CD1c-positive myeloid dendritic cell (primary cell): ENCODE data around the gene ZNF512B.

Experiments used
- DNase-seq: peaks from one replicate; pipeline ENCODE4 v3.0.0-alpha.2; 2016; ENCODE audit errors: extremely low spot score

The ZNF512B gene

DNA sequence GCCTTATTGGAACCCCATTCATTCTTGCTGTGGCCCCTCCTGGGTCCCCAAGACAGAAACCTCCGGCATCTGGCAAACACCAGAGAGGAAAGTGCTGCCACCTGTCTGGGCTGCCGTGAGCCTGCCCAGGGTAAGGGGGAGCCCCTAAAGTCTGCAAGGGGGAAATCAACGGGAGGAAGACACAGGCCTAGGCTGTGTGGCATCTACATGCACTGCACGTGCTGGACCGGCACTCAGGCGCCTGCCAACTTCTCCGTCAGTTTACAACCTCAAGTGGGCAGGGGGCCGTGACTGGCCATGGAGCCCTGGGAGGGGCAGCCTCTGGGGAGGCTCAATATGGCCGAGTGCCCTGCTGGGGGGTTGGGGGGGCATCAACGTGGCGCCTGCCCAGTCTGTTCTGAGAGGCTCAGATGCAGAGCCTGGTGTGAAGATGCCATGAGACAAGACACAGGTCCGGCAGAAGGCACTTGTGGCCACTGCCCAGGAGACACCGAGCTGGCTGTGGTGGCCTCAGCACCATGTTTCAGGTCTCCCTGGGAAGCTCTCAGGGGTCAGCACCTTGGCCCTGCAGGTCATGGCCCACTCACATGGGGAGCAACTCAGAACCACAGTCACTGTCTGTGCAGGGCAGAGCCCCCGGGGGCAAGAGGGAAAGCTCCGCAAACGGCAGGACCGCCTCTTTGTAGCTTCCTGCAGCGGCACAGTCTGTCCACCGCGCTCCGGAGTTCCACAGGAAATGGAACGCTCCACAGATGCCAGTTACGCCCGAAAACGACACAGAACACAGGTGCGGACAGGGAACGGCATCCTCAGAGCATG lies 21.9 kb downstream of the ZNF512B start:
- DNase-seq = peak; percentile 25

DNA sequence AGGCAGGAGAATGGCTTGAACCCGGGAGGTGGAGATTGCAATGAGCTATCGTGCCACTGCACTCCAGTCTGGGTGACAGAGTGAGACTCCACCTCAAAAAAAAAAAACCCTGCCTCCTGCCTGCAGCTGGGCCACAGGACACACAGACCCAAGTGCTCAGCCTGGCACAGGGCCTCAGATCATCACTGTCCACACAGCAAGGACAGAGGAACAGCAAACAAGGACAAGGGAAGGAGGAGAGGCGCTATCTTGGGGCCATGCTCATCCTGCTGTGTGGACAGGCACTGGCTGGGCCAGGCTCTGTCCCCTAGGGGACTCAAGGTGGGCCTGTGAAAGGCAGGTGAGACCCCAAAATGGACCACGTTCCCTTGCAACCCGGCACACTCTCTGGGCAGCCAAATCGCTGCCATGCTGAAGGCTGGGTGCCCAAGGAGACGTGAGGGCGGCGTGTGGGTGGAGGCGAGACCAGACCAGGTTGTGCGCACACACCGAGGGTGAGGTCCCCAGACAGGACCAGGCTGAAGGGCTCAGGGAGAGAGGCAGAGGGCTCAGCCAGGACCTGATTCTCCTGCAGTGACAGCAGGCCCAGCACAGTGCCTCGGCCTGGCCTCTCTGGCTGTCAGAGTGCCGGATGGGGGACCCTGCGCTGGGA lies 22.6 kb downstream of the ZNF512B start:
- DNase-seq = no peak

DNA sequence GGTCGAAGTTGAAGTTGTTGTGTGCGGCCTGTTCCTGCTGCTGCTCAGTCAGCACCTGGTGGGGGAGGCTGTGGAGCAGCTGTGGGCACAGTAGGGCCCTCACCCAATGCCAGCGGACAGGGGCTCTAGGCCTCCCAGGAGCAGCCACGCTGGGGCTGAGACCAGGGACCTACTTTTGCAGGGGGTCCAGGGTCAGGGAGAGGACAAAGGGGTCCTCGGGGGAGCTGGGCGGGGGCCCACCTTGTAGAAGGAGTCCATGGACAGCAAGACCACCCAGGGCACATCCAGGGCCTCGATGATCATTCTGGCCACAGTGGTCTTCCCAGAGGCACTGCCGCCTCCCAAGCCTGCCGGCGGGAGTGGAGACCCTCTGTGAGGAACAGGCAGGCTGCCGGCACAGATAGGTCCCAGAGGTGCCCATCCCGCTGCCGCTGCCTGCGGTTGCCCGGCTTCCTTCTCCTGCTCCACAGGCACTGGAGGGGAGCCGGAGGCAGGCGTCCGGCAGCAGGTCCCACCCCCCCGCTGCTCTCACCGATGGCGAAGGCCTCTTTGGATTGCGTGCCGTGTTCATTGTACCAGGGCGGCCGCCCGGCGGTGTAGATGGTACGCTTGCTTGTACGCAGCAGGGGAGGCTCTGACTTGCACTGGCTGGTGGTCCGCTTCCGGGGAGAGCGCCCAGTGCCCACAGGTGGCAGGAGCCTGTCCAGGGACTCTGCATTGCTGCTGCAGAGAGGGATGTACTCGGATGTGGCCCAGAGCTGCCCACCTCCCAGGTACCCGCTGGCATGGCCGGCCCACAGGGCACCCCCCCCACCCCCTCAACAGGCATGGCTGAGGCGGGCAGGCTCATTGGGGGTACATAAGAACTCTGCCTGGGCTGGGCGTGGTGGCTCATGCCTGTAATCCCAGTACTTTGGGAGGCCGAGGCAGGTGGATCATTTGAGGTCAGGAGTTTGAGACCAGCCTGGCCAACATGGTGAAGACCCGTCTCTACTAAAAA lies 23.5 kb downstream of the ZNF512B start:
- DNase-seq = no peak

DNA sequence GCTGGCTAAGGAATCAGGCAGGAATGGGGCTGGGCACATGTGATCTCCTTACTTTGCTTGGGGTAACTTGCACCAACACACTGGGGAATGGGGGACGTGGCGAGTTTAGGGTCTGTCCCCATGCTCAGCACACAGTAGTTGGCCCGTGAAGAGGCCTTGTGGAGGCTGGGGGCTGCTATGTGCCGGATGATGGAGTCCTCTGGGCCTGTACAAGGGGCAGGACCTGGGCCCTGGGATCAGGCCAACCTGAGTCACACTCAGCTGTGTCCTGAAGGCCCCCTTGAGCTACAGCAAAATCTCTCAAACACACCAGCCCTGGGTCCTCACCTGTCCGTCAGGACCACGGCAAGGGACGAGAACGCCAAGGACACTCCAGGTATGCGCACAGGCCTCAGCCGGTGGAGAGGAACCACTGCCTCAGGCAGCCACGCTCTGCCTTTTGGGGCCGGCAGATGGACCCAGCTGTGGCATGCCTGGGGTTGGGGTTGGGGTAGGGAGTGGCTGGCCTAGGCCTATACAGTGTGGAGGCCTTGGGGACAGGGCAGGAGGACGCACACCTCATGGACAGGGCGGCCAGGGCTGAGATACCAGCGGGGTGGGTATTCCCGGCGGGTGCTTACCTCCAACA lies 24.6 kb downstream of the ZNF512B start:
- DNase-seq = no peak

DNA sequence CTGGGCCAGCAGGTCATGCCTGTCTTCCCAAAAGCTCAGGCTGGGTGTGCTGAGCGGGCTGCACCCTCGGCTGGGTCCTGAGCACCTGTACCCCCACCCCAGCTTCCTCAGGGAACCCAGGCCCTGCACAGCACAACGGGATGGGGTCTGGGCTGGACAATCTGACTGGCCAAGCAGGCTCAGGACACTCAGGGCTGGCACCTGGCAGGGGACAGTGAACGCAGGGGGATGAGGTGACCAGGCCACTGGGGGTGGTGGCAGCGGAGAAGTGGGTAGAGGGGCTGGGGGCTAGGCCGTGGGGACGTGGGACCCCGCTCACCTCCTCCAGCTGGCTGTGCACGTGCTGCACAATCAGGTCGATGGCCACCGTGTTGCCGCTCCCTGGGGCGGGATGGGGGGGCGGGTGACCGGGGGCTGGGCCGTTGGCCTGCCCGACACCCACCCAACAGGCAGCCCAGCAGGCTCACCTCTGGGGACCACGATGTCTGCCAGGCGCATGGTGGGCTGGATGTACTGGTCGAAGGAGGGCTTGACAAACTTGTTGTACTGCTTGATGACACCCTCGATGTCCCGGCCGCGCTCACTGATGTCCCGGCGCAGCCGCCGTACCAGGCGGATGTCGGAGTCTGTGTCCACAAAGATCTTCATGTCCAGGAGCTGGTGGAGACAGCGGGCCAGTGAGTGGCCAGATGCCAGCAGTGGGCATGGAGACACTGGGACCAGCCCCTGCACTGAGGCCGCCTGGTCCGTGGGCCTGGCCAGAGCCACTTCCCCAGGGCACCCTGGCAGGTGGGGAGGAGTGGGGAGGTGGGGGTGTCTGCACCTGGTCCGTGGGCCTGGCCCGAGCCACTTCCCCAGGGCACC lies 25.4 kb downstream of the ZNF512B start:
- DNase-seq = no peak

DNA sequence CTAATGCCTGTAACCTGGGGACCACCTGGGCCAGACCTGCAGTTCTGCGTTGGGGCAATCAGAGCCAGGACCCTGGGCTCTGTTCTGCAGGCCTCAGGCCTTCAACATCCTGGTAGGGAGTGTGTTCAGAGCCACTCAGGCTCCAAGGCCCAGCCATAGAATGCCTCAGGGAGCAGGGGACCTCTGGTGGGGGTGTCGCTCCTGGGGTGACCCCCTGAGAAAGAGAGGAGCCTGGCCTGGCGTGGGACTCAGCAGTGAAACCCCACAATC lies 26.0 kb downstream of the ZNF512B start:
- no peak for DNase-seq

DNA sequence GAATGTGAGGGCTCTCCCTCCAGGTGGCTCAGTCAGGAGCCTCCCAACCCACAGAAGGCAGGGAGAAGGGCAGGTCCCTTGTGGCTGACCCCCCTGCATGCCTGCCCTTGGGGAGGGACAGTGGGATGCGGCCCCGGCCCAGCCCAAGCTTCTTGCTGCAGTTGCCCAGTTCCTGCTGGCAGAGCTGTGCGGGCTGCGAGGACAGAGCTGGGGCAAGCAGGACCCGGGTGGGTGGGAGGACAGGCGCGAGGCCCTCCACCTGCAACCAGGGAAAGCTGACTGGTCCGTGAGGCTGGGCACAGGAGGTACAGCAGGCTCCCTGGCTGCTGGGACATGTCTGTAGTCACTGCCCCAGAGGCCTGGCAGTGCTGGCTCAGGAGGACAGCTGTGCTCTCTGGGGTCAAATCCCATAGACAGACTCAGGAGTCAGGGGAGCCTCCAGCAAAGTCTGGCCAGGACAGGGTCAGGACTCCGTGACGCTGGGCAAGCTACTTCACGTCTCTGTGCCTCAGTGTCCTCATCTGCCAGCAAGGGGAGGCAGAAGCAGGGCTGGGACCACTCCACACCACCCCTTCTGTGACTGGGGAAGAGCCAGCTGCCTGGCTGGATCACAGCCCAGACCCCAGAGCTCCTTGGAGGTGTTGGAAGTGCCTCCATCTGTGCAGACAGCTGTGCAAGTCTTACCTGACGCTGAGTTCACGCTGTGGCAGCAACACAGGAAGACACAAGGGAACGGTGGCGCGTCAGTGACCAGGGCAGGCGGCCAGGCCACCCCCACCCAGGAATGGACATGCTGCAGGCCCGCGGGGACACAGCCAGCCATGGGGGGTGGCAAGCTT lies 26.5 kb downstream of the ZNF512B start:
- no peak for DNase-seq

DNA sequence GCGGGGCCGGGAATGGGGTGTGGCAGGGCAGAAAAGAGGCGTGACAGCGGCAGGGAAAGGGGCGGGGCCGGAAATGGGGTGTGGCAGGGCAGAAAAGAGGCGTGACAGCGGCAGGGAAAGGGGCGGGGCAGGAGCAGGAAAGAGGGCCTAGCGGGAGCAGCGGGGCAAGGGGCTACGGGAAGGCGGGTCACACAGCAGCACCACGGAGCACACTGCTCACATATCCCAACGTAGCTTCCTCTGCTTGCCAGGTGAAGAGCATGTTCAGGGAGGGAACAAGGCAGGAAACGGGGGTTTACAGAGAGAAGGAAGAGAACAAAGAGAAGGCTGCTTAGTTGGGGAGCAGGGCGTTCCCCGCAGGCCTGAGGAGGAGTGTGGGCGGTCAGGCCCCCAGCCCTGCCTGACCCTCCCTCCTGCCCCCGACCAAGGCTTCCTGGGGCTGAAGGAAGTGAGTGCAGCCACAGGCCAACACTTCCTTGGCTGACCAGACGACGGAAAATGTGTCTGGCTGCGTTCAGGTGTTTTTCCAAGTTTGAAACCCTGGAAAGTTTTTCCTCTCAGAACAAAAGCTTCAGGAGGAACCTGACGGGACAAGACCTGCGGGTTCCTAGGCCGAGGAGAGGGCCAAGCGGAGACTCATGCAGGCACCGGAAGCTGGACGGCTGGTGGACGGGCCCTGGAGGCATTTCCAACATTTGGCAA lies 27.3 kb downstream of the ZNF512B start:
- DNase-seq = peak; percentile 69

DNA sequence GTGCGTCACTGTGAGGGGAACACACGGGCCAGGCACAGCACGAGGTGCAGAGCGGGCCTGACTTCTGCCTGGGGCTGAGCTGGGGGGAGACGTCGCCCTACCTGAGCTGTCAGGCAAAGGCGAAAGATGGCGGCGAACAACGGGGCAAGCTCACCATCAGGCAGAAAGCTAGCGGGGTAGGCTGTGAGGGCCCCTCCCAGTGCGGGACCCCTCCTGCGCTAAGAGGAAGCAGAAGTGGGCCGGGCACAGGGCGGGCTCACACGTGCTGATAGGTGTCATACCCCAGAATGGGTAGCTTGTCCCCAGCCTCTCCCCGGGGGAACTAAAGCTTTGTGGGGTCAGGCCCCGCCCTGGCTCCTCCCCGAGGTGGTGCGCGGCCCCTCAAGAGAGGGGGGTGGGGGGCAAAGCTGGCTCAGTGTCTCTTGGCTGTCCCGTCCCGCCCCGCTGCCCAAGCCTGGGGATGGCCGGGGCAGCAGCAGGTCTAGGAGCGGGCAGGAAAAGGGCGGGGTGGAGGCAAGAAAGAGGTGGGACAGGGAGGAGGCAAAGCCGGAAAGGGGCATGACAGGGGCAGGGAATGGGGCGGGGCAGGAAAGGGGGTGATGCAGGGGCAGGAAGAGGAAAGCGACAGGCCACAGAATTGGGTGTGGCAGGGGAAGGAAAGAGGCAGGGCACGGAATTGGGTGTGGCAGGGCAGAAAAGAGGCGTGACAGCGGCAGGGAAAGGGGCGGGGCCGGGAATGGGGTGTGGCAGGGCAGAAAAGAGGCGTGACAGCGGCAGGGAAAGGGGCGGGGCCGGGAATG lies 28.2 kb downstream of the ZNF512B start:
- DNase-seq = peak; percentile 90

DNA sequence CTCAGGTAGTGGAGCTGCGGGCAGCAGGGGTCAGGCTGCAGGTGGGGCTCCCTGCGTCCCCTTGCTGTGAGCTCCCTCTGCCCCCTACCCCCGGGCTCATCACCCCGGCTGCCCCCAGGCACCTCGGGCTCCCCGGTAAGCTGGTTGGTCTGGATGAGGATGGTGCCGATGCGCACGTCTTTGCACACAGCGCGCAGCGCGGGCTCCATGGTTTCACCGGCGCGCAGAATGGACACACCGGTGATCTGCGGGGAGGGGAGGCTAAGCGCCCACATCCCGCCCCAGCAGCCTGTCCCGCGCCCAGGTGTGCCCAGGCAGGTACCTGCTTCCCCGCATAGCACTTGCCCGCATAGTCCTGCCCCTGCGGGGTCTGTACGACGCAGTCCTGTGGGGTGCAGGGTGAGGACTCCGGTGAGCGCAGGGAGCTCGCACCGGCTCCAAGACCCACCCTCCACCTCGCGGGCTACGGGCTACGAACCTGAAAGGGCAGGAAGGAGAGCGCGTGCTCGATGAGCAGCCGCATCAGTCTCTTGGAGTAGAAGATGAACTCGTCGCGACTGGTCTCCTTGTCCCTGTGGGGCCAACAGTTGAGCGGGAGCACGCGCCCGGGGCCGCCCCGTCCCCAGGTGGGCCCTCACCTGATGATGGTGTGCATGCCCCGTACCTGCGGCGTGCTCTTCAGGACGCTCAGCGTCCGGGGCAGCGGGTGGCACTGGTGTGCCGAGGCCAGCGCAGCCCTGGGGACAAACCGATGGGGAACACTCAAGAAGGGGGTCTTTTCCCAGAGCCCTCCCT lies 29.1 kb downstream of the ZNF512B start:
- no peak for DNase-seq

DNA sequence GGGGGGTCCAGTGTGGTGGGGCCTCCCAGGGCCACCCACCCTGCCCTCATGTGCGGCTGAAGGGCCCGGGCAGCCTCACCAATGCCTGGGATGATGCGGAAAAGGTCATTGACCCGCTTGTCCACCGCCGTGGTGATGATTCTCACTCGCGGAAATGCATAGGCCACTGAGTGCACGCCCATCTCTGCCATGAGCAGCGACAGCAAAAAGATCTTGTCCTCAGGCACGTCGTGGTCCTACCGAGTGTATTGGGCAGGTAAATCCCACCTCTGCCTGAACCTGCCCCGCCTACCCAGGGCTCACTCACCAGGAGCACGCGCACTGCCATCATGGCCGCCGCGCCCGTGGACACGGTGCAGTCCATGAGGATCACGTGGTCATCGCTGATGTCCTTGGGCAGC lies 29.7 kb downstream of the ZNF512B start:
- no peak for DNase-seq

DNA sequence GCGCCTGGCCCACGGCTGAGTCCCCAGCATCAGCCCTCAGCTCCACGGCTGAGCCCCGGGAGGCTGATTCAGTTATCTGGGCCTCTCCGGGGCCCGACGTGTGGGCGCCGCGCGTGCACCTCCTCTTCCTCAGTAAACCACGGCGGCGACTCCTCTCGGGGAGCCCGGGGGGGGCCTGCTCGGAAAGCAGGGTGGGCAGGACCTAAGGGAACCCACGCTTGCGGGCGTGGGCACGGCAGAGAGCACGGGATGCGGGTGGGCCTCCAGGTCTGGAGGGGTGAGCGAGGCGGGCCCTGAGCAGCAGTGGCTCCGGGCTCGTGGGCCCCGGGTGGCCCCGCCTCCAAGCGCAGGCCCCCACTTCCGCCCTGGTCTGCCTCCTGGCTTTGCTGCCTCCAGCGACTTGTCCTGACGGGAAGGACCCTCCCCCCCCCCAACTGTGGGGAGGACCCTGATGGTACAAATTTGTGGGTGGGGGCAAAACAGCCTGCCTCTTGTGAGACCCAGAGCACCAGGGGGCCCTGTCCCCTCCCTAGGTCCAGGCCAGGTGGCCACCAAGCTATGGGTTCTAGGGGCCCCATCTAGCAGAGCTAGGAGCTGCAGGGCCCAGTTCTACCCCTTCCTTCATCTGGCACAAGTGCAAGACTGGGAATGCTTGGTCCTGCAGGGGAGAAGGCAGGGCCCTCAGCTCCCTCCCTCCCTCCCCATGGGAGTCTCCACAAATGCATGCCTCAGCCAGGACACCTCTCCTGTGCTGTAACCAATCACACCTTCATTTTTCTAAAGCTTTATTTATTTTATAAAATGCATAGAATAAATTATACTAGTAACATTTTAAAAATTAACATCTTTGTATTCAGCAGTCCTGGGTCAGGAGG lies 30.4 kb downstream of the ZNF512B start:
- DNase-seq = no peak

DNA sequence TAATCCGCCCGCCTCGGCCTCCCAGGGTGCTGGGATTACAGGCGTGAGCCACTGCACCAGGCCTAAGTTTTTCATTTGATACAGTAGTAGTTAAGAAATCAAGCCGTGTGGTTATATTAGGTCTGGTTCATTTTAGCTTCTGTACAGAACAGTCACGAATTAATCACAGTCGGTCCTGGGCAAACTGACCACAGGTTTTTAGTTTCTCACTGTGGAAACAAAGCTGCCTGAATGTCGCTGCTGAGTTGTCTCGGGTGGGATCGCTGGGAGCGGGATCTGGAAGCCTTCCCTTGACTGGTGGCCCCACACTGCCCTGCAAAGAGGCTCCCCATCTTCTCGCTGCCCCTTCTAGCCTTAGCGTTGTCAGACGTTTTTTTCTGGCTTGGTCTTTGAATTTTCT lies 32.1 kb downstream of the ZNF512B start:
- DNase-seq = no peak

DNA sequence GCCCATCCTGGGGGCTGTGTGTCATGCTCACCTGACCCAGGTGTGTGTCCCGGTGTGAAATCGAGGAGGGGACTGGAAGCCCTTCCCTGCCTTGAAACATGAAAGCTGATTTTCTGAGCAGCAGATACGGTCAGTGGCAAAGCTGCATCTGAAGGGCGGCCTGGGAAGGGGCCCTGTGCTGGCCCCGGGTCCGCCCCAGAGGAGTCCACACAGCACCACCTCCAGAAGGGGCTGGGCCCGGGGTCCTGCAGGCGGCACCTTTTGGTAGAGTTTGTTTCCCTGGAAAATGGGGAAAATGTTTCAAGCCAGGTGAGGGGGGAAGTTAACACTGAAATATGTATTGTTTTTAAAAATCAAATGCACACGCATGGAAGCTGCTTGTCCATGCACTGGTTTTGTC lies 34.3 kb downstream of the ZNF512B start:
- DNase-seq = no peak

DNA sequence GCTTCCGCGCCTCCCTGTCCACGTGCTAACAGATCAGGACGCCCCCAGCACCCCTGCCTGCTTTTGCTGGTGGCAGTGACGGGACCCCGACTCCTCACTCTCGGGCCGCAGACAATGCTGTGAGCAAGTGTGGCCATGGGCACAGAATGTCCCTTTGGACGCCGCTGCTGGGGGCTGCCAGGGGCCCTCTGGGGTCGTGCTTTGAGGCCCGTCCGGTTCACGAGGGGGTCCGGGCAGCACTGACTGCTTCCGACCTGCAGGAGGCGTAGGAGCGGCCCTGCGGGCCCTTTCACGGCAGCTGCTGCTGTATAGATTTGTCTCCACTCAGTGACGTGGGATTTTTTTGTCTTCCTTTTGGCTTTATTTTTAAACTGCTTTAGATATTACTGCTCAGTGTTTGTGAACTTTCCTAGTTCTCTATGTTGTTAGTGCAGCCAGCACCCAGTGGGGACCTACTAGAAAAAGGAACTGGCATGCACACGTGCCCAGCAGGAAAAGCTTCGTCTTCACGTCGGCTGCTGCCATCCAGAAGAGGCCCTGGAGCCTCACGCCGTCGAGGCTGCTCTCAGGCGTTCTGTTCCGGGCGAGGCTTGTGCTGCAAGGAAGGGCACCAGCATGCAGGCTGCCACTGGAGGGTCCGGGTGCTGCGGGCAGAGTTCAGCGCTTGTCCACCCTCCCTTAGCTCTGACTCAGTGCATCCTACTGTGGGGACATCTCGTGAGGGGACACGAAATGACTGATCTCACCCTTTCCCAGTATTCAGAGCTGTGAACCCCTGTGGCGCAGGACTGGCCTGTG lies 35.3 kb downstream of the ZNF512B start:
- DNase-seq = no peak

DNA sequence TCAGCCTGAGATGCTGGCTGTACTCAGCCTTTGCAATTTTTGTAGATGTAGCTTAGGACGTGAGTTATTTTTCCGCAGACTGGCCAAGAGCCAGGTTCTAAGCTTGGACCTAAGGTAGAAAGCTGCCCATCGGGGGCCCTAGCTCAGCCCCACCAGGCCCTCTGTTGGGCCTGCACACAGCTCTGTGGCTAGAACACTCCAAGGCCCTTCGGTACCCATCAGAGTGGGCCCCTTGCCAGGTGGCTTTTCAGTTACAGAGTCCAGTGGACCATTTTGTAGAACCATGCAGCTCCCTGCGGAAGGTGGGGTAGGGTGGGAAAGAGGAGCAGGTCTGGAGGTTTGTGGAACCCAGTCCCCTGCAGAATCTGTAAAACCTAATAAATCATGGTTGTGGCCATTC lies 36.1 kb downstream of the ZNF512B start:
- DNase-seq = no peak
